ENCODE results near the gene SPAG6. TPM values are rescaled to one million over a fixed set of nuclear protein-coding genes. Genes with fewer than 3 reads are reported as not detected.

The SPAG6 gene
- total and polyA plus RNA-seq, 9 of the 15 experiments (the other 6 are each of a cell fraction or from before 2014, with no cell fraction given), result 3.5 to 23.1 (median 11.8) TPM

DNA sequence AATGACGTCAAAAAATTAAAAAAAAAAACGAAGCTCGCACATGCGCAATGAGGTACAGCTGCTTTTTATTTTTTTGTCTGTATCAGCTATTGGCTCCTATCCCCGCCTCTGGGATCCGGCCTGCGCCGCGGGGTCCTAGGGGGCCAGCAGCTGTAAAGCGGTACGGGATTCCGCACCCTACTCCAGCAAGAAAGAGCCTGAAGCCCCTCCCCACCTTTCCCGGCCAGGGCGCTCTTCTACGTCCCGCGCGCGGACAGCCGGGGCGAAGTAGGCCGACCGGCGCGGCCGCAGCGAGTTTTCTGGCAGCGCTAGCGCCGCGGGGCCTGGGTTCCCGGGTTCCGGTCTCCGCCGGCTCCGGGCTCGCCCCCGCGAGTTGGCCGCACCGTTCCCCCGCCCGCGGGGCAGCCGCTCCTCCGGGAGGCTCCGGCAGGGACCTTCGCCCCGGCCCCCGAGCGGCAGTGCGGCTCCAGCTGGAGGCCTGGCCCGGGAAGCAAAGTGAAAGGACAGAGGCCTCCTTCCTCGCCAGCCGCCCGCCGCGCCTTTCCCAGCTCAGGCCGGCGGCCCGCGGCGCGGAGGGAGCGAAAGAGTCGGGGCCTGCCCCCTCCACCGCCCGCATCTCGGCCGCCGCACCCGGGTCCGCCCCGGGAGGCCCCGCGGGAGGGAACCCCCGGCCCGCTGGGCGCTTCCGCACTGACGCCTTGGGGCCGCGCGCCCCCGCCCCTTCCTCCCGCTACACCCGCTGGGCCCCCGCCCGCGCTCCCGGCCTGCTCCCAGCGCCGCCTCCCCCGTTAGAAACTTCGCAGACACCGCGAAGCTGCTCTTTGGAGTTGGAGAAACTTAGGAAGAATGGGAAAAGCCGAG lies 4.7 kb upstream of the SPAG6 start (continued):
- peak; percentile 67 for TF ChIP-seq CCNT2 (IDR thresholded peaks at IDR 0.05; ENCODE audit: borderline replicate concordance, extremely low read depth, insufficient read length, low read depth, low read length)
- no peak for TF ChIP-seq ZNF134 (CRISPR knock-in tag; conservative IDR thresholded peaks at IDR 0.05)
- TF ChIP-seq ZBTB43 (CRISPR knock-in tag; IDR thresholded peaks at IDR 0.05), result no peak
- TF ChIP-seq SMARCA5 (IDR thresholded peaks at IDR 0.05), result no peak
- TF ChIP-seq FOXO4 (CRISPR knock-in tag; IDR thresholded peaks at IDR 0.05), result no peak
- TF ChIP-seq CLOCK (CRISPR knock-in tag; IDR thresholded peaks at IDR 0.05; ENCODE audit: borderline replicate concordance), result no peak
- no peak for TF ChIP-seq SREBF2 (CRISPR knock-in tag; IDR thresholded peaks at IDR 0.05)
- TF ChIP-seq RNF2 (IDR thresholded peaks at IDR 0.05), result no peak
- no peak for TF ChIP-seq KDM1A (IDR thresholded peaks at IDR 0.05)
- no peak for TF ChIP-seq ZNF121 (CRISPR knock-in tag; conservative IDR thresholded peaks at IDR 0.05)
- peak; percentile 65 for TF ChIP-seq KDM5B (IDR thresholded peaks at IDR 0.05; ENCODE audit: insufficient replicate concordance, low read depth, low read length)
- TF ChIP-seq TAF9B (IDR thresholded peaks at IDR 0.05; ENCODE audit: partially characterized antibody), result peak; percentile 30
- no peak for TF ChIP-seq THRB (CRISPR knock-in tag; conservative IDR thresholded peaks at IDR 0.05)
- 0 out of 2 replicates have a peak, but pooled peaks have one; percentile 25 for TF ChIP-seq SAFB (IDR thresholded peaks at IDR 0.05; ENCODE audit: borderline replicate concordance, low read depth, low read length)
- no peak for TF ChIP-seq ZNF217 (CRISPR knock-in tag; IDR thresholded peaks at IDR 0.05)
- TF ChIP-seq SMAD4 (CRISPR knock-in tag; conservative IDR thresholded peaks at IDR 0.05), result peak; percentile 34; the same call in 1 of the 2 replicates
- no peak for TF ChIP-seq HDAC1 (IDR thresholded peaks at IDR 0.05)
- no peak for TF ChIP-seq SIX5 (IDR thresholded peaks at IDR 0.05; ENCODE audit: borderline replicate concordance in 1 of 2, insufficient read depth in 1 of 2, low read depth in 1 of 2, low read length in 2 of 2)
- TF ChIP-seq, protein P1, sequence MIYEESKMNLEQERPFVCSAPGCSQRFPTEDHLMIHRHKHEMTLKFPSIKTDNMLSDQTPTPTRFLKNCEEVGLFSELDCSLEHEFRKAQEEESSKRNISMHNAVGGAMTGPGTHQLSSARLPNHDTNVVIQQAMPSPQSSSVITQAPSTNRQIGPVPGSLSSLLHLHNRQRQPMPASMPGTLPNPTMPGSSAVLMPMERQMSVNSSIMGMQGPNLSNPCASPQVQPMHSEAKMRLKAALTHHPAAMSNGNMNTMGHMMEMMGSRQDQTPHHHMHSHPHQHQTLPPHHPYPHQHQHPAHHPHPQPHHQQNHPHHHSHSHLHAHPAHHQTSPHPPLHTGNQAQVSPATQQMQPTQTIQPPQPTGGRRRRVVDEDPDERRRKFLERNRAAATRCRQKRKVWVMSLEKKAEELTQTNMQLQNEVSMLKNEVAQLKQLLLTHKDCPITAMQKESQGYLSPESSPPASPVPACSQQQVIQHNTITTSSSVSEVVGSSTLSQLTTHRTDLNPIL (CRISPR knock-in tag; IDR thresholded peaks at IDR 0.05), result no peak
